ENCODE results near the gene TBL3.

DNA sequence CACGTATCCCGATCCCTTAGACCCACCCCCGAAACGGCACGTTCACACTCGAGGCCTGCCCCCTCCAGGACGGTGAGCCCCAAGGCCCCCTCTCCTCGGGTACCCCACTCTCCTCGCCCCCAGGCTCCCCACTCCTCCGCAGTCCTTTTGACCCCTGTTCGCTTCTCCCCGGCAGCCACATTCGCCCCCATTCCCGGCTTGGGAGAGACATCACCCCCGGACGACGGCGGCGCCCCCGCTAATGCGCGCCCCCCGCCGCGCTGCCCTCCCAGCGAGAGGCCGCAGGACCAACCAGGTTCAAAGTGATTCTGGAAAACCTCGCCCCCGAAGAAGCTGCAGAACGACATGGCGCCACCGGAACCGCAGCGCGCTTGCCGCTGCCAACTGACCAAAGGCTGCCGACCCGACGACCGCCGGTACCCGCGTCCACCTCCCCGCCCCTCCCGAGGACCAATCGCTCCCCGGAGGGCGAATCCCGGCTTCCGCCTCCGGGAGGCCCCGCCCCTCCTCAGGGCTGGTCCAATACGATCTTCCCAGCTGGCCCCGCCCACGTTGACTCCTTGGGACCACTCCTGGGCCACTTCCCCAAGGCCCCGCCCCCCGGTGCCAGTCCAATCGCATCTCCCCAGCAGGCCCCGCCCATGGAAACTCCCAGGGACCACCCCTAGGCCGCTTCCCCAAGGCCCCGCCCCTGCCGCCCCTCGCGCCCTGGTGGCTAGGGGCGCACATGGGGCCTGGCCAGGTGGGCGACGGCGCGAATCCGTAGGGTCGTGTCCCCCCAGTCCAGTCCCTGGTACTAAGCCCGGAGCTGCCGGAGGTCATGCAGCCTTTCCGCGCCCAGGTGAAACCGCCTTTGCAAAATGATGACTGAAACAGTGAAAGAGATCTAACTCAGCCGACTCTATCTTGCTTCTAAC, 28.8 kb upstream of the TBL3 start, which contains the start of gene MSRB1:
- TF ChIP-seq, protein P1, sequence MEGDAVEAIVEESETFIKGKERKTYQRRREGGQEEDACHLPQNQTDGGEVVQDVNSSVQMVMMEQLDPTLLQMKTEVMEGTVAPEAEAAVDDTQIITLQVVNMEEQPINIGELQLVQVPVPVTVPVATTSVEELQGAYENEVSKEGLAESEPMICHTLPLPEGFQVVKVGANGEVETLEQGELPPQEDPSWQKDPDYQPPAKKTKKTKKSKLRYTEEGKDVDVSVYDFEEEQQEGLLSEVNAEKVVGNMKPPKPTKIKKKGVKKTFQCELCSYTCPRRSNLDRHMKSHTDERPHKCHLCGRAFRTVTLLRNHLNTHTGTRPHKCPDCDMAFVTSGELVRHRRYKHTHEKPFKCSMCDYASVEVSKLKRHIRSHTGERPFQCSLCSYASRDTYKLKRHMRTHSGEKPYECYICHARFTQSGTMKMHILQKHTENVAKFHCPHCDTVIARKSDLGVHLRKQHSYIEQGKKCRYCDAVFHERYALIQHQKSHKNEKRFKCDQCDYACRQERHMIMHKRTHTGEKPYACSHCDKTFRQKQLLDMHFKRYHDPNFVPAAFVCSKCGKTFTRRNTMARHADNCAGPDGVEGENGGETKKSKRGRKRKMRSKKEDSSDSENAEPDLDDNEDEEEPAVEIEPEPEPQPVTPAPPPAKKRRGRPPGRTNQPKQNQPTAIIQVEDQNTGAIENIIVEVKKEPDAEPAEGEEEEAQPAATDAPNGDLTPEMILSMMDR (conservative IDR thresholded peaks at IDR 0.05), result no peak
- no peak for TF ChIP-seq ZFX (IDR thresholded peaks at IDR 0.05)

Data from C4-2B (cell line).